RWPE1 (cell line): ENCODE measurements around the gene MAJIN.

Experiments used
- CTCF ChIA-PET: fragments of 350-600 bp; sonication (Branson Sonifier 250); formaldehyde crosslinking; extraction: SDS; loops from one replicate; lab custom pipeline; 2021; lab: Yijun Ruan, JAX
- POLR2A ChIA-PET: fragments of 400-600 bp; formaldehyde crosslinking; extraction: SDS; loops from one replicate; lab custom pipeline; 2020; ENCODE audit warnings: antibody characterized with exemption; ENCODE audit not compliant: low non-redundant PET; lab: Yijun Ruan, JAX
- DNase-seq: peaks from one replicate; pipeline ENCODE4 v3.0.0; 2012; ENCODE audit warnings: low spot score
- H3K27ac ChIP-seq: fragments of 450-650 bp; 2 replicates; pipeline ENCODE4 v1.5.1; 2017
- CTCF ChIP-seq: fragments of 450-650 bp; conservative IDR thresholded peaks from 2 replicates; pipeline ENCODE4 v1.5.1; 2017; ENCODE audit warnings: low read depth, mild to moderate bottlenecking

MAJIN gene

GRCh38 chr11:64908766-64909165, 63.1 kb downstream of the MAJIN start:
- ChIA-PET CTCF (interaction anchor here (0.7 kb wide), 1 partner anchor 1637 kb away, joined by 3 read pairs; the partner anchor contains the start of gene ZDHHC24), POLR2A (no interaction called here)
- no peak for DNase-seq
- TF ChIP-seq CTCF = no peak
- H3K27ac ChIP-seq = peak overlapping the region; percentile 6; the same call in 1 of the 2 replicates

- no peak for TF ChIP-seq CTCF
- POLR2A ChIA-PET = no interaction called here
- CTCF ChIA-PET = no interaction called here
- H3K27ac ChIP-seq = no peak overlapping the region; the same call in 1 of the 2 replicates
- DNase-seq = no peak
These were observed 65.6 kb downstream of the MAJIN start for GRCh38 chr11:64906314-64906635.

- ChIA-PET CTCF (no interaction called here), POLR2A (no interaction called here)
- no peak for DNase-seq
- no peak overlapping the region; the same call in 1 of the 2 replicates for H3K27ac ChIP-seq
- TF ChIP-seq CTCF = no peak
These were observed 66.2 kb downstream of the MAJIN start for GRCh38 chr11:64905516-64906313.

- TF ChIP-seq CTCF = no peak
- DNase-seq = no peak
- H3K27ac ChIP-seq = peak overlapping the region; percentile 22; the same call in 1 of the 2 replicates
- ChIA-PET CTCF (interaction anchor here (1.3 kb wide), 1 partner anchor 111 kb away, joined by 3 read pairs; the partner anchor contains the start of gene ARL2), POLR2A (no interaction called here)
These were observed 68.5 kb downstream of the MAJIN start for GRCh38 chr11:64903291-64903833.

GRCh38 chr11:64902102-64902900, 69.6 kb downstream of the MAJIN start:
- no peak for TF ChIP-seq CTCF
- POLR2A ChIA-PET = no interaction called here
- CTCF ChIA-PET = interaction anchor here (0.6 to 1.4 kb wide), 3 partner anchors 14 to 111 kb away, joined by 3 to 7 read pairs (median 3); partner anchors contain the start of gene ARL2
- DNase-seq = no peak
- no peak overlapping the region; the same call in 1 of the 2 replicates for H3K27ac ChIP-seq

GRCh38 chr11:64900774-64901173, 71.1 kb downstream of the MAJIN start:
- ChIA-PET CTCF (interaction anchor here (0.6 to 1.4 kb wide), 3 partner anchors 39 to 113 kb away, joined by 3 to 7 read pairs (median 5); partner anchors contain the start of gene ARL2), POLR2A (interaction anchor here (0.7 kb wide), 1 partner anchor 57 kb away, joined by 3 read pairs; no protein-coding TSS in a partner anchor)
- no peak for DNase-seq
- H3K27ac ChIP-seq = peak overlapping the region; percentile 26
- no peak for TF ChIP-seq CTCF
